NT2/D1 (cell line): ENCODE results near the gene ARPC4.
"Not testable (repeated sequence)": the region's sequence is repeated elsewhere in the genome, so short reads cannot be mapped to it uniquely, and the experiment has no call there.

ENCODE experiments used
- DNase-seq: peaks from one replicate; pipeline ENCODE4 v3.0.0-alpha.2; 2011; ENCODE audit warnings: low read depth, low spot score
- H3K27me3 ChIP-seq: 2 replicates; pipeline ENCODE4 v1.6.0; 2011; ENCODE audit warnings: mild to moderate bottlenecking; ENCODE audit not compliant: insufficient read length, insufficient read depth
- H3K36me3 ChIP-seq: 2 replicates; pipeline ENCODE4 v1.6.1; 2011; ENCODE audit warnings: mild to moderate bottlenecking, low read length, mixed read lengths; ENCODE audit not compliant: insufficient read depth, insufficient read length
- H3K4me1 ChIP-seq: 2 replicates; pipeline ENCODE4 v1.5.1; 2011; ENCODE audit not compliant: insufficient read depth, insufficient read length
- H3K4me3 ChIP-seq: 2 replicates; pipeline ENCODE4 v1.5.1; 2011; ENCODE audit warnings: low read depth; ENCODE audit not compliant: insufficient read length
- H3K9ac ChIP-seq: 2 replicates; pipeline ENCODE4 v1.6.0; 2011; ENCODE audit warnings: low read depth; ENCODE audit not compliant: insufficient read length
- H3K9me3 ChIP-seq: 2 replicates; pipeline ENCODE4 v1.5.1; 2011; ENCODE audit warnings: mild to moderate bottlenecking, low read length; ENCODE audit not compliant: insufficient read depth
- SUZ12 ChIP-seq: IDR thresholded peaks from 2 replicates; pipeline ENCODE4 v1.6.1; 2011; ENCODE audit not compliant: insufficient read length, insufficient read depth; ENCODE audit errors: extremely low read depth
- YY1 ChIP-seq: IDR thresholded peaks from 2 replicates; pipeline ENCODE4 v1.6.1; 2011; ENCODE audit not compliant: insufficient read length, insufficient read depth
- ZNF274 ChIP-seq: IDR thresholded peaks from 2 replicates; pipeline ENCODE4 v1.6.1; 2011; ENCODE audit warnings: mild to moderate bottlenecking, low read depth, low read length

The ARPC4 gene

DNA sequence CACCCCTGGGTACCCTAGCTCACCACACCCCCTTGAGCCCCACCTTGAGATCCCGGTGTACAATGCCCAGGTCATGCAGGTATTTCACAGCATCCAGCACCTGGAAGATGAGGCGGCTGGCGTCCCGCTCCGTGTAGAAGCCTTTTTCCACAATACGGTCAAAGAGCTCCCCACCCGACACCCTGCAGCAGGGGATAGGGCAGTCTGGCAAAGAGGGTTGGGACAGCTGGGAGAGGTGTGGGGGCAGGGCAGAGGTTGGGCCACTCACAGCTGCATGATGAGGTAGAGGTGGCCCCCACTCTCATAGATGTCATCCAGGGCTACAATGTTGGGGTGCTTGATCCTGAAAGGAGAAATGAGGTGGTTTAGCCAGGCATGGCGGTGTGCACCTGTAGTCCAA, 30.0 kb upstream of the ARPC4 start:
- no peak for DNase-seq
- H3K36me3 ChIP-seq = peaks cover 49% of the 10 kb centered on the region

DNA sequence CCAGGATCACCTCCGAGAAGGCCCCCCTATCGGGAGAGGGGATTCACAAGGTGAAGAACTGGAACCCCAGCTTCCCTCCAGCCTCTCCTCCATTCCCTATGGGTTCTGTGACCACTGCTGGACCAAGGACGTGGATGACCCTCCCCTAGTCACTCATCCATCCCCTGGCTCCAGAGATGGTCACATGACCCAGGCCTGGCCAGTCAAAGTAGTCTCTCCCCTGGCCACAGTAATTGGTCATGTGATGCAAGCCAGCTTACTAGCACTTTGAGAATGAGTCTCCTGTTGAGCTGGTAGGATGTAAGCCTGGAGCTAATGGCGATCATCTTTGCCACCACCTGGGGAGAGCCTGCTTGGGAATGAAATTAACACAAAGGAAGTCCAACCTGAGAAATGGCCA, 27.0 kb upstream of the ARPC4 start:
- Histone ChIP-seq H3K4me1 (peaks cover 11% of the 10 kb centered on the region), H3K9me3 (no peaks in the 10 kb centered on the region), H3K4me3 (no peak overlapping the region), H3K27me3 (peaks cover 13% of the 10 kb centered on the region), H3K36me3 (peaks cover 26% of the 10 kb centered on the region), H3K9ac (no peak overlapping the region)
- DNase-seq = no peak
- no peak for TF ChIP-seq SUZ12
- TF ChIP-seq YY1 = no peak
- TF ChIP-seq ZNF274 = no peak

More for the DNA sequence above, 30.0 kb upstream of the ARPC4 start:
- Histone ChIP-seq H3K4me3 (no peak overlapping the region), H3K4me1 (peaks cover 5% of the 10 kb centered on the region), H3K9ac (no peak overlapping the region), H3K27me3 (no peaks in the 10 kb centered on the region), H3K9me3 (no peaks in the 10 kb centered on the region)
- TF ChIP-seq YY1 = no peak
- TF ChIP-seq SUZ12 = no peak
- TF ChIP-seq ZNF274 = no peak

DNA sequence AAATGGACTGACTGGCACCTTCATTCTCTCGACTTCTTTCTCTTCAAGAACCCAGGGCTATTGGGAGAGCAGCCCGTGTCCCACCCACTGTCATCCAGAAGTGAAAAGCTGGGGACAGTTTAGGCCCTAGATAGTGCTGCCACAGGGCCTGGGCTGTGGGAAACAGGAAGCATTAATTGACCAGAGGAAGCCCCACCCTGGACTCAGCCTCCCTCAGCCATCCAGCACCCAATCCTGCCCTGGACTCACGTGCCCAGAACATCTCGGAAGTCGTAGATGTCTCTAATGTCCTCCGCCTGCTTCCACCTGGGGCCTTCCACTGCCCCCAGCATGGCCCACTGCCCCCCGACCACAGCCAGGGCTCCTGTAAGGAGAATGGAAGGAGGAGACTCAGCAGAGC, 25.5 kb upstream of the ARPC4 start:
- Histone ChIP-seq H3K4me3 (no peak overlapping the region), H3K9ac (no peak overlapping the region), H3K9me3 (no peaks in the 10 kb centered on the region), H3K36me3 (peaks cover 16% of the 10 kb centered on the region), H3K4me1 (peaks cover 11% of the 10 kb centered on the region), H3K27me3 (peaks cover 13% of the 10 kb centered on the region)
- no peak for DNase-seq
- TF ChIP-seq YY1 = no peak
- TF ChIP-seq ZNF274 = no peak
- TF ChIP-seq SUZ12 = no peak

DNA sequence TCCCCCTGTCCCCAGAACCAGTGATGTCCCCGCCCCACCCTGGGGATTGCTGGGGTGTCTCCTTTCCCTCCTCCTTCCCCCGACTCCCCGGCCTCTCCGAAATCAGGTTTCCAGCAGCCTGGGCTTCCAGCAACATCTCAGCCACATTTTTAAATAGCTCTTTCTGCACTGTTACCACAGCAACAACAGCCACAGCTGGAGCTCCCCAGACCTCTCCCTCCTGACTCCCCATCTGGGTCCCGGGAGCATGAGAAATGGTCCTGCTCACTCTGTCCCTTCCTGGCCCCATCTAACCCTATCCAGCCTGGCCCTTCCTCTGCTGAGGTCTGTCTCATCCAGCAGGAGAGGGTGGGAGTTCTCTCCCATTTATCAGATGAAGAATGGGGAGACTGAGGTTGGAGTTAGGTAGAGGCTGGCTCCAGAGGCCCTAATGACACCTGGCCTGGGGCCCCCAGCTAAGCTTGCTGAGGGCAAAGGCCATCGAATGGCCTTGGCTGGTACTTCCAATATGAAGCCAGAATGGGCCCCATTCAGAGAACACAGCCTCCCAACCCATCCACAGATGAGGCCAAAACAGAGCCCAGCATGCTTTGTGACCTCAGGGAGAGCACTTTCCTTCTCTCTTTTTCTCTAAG, 24.6 kb upstream of the ARPC4 start:
- H3K36me3 ChIP-seq = peaks cover 8% of the 10 kb centered on the region
- no peak overlapping the region for H3K4me3 ChIP-seq
- H3K9ac ChIP-seq = no peak overlapping the region
- no peak for DNase-seq
- no peak for TF ChIP-seq YY1
- TF ChIP-seq SUZ12 = no peak
- TF ChIP-seq ZNF274 = no peak
- H3K9me3 ChIP-seq = no peaks in the 10 kb centered on the region
- H3K27me3 ChIP-seq = peaks cover 13% of the 10 kb centered on the region
- peaks cover 11% of the 10 kb centered on the region for H3K4me1 ChIP-seq

DNA sequence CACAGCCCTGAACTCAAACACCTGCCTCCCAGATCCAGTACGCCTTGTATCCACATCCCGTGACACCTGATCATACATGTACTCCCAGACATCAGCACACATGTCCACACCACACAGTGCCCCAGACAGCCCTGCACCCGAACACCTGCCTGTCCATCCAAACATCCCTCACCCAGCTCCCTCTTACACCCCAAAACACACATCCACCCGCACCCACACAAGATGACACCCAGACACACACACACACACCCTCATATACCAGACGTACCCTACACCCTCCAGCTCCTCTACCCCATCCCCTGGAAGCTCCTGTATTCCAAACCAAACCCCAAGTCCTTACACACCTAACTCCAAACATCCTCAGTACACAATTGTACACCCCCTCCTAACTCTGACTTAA, 23.9 kb upstream of the ARPC4 start:
- peak overlapping the region; percentile 35 for H3K4me3 ChIP-seq
- peaks cover 13% of the 10 kb centered on the region for H3K27me3 ChIP-seq
- DNase-seq = no peak
- peaks cover 8% of the 10 kb centered on the region for H3K36me3 ChIP-seq
- peaks cover 11% of the 10 kb centered on the region for H3K4me1 ChIP-seq
- peak overlapping the region; percentile 51 for H3K9ac ChIP-seq
- TF ChIP-seq ZNF274 (no peak), YY1 (no peak), SUZ12 (no peak)
- no peaks in the 10 kb centered on the region for H3K9me3 ChIP-seq

DNA sequence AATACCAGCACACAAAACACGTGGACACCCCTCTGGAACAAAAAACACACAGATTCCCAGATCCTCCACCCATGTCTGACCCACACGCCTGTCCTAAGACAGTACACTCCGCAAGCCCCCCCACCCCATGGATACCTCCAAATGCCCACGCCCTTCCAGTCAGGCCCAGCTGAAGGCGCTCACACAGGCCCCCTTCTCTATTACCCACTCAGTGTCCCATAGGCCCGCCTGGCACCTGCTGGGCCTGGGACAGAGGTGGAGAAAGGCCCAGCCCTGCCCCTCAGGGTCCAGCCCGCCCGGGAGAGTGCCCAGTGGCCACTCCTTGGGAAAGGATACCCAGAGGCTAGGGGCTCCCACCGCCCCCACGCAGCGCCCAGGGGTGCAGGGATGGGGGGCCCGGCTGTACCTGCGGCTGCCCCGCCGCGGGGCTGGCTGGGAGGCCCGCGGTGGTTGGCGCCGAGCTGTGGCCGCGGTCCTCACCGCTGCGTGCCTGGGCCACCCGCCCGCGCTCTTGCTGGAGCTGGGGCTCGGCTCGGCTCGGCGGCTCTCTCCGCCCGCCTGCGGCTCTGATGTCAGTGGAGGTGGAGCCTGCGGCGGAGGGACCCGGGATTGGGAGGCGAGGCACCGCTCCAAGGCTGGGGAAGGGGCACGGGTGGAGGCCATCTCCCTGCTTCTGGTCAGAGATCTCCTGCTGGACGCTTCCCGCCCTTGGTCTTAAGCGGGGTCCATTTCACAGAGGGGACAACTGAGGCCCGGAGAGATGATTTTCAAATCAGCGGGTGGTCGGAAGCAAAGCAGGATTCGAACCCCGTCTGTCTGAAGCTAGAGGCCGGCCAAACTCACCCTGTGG, 23.2 kb upstream of the ARPC4 start, which contains the start of gene CAMK1:
Gene CAMK1, minus strand, starts transcription at position 522 of the 850 bp plus-strand sequence. CDS start 2,198 bp downstream, outside the sequence.
- no peak for DNase-seq

DNA sequence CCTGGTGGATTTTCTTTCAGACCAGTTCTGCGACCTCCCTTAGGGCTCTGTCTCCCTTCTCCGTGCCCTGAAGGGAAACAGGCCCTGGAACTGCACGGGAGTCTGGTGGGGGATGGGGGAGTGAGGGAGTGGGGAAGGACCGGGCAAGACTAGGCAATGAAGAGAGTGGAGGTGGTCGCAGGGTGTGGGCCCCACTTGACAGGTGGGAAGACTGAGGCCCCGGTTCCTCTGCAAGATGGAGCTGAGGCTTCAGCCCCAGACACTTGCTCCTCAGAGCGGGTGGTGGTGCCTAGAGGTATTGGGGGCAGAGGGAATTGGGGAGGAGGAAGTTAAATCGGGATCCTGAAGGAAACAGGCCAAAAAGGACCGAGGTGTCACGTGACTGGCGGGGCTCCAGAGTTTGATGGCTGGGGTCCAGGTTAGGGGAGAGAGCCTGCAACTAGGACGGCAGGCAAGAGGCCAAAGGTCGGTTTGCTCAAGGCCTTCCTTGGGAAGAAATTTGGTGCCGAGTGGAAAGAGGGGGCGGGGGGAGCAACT, 22.5 kb upstream of the ARPC4 start:
- H3K4me1 ChIP-seq = peaks cover 11% of the 10 kb centered on the region
- peaks cover 6% of the 10 kb centered on the region for H3K36me3 ChIP-seq
- no peak for DNase-seq
- H3K4me3 ChIP-seq = peak overlapping the region; percentile 35
- peaks cover 13% of the 10 kb centered on the region for H3K27me3 ChIP-seq
- TF ChIP-seq ZNF274 (no peak), YY1 (no peak), SUZ12 (no peak)
- H3K9ac ChIP-seq = peak overlapping the region; percentile 79
- H3K9me3 ChIP-seq = no peaks in the 10 kb centered on the region

More for the DNA sequence above, 23.2 kb upstream of the ARPC4 start, which contains the start of gene CAMK1:
- H3K36me3 ChIP-seq = peaks cover 8% of the 10 kb centered on the region
- H3K9me3 ChIP-seq = no peaks in the 10 kb centered on the region
- H3K9ac ChIP-seq = peak within 1 kb of the TSS; percentile 79
- peak within 1 kb of the TSS; percentile 35 for H3K4me3 ChIP-seq
- TF ChIP-seq YY1 = no peak
- TF ChIP-seq SUZ12 = no peak
- TF ChIP-seq ZNF274 = no peak
- peaks cover 13% of the 10 kb centered on the region for H3K27me3 ChIP-seq
- H3K4me1 ChIP-seq = peaks cover 11% of the 10 kb centered on the region

DNA sequence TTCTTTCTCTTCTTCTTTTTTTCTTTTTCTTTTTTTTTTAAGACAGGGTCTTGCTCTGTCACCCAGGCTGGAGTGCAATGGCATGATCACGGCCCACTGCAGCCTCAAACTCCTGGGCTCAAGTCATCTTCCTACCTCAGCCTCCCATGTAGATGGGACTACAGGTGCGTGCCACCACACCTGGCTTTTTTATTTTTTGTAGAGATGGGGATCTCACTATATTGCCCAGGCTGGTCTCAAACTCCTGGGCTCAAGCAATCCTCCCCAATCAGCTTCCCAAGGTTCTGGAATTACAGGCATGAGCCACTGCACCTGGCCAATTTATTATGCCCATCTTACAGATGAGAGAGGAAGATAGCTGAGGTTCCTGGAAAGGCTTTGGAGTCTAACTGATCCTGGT, 21.9 kb upstream of the ARPC4 start:
- not testable (repeated sequence) for H3K9ac ChIP-seq, H3K4me1 ChIP-seq, H3K36me3 ChIP-seq, H3K4me3 ChIP-seq, DNase-seq, H3K9me3 ChIP-seq
- peaks cover 13% of the 10 kb centered on the region for H3K27me3 ChIP-seq
